Measurements from ENCODE around the gene KCP. TPM values are rescaled to one million over a fixed set of nuclear protein-coding genes. Genes with fewer than 3 reads are reported as not detected.

KCP gene
- total and polyA plus RNA-seq, 4 experiments from 2014 or later = 0.39 to 0.55 TPM; not detected in 2

- H3K9me3 ChIP-seq (ENCODE audit: control insufficient read depth in 1 of 2, low read length in 2 of 2) = no peaks in the 10 kb centered on the region
- DNase-seq = no peak
- Mint-ChIP-seq H3K9me3 (no peaks in the 10 kb centered on the region), H3K27ac (no peak overlapping the region), H3K4me3 (no peak overlapping the region), H3K4me1 (peaks cover 0 to 2% (median 0%) of the 10 kb centered on the region in 4 donors), H3K27me3 (peaks cover 10 to 11% of the 10 kb centered on the region in 2 donors), H3K36me3 (no peaks in the 10 kb centered on the region)
- no peak overlapping the region for H3K4me3 ChIP-seq (ENCODE audit: low read length in 2 of 2)
- no peaks in the 10 kb centered on the region for H3K4me1 ChIP-seq (ENCODE audit: insufficient read depth, low read length)
- ChIA-PET CTCF (ENCODE audit: partially characterized antibody) (no interaction called here), POLR2A (ENCODE audit: partially characterized antibody) (no interaction called here)
- H3K27ac ChIP-seq (ENCODE audit: low read depth, low read length) = no peak overlapping the region
- intact Hi-C loops (cut with micrococcal nuclease) = no loop called here
- no peaks in the 10 kb centered on the region for H3K27me3 ChIP-seq (ENCODE audit: insufficient read depth, low read length)
- no peaks in the 10 kb centered on the region for H3K36me3 ChIP-seq (ENCODE audit: insufficient read depth, low read length)
Observed at GRCh38 chr7:128889121-128889520, 21.4 kb downstream of the KCP start.

GRCh38 chr7:128888756-128889095, 21.8 kb downstream of the KCP start:
- Mint-ChIP-seq H3K4me1 (peaks cover 0 to 2% (median 0%) of the 10 kb centered on the region in 4 donors), H3K4me3 (no peak overlapping the region), H3K36me3 (no peaks in the 10 kb centered on the region), H3K27me3 (peaks cover 10 to 11% of the 10 kb centered on the region in 2 donors), H3K9me3 (no peaks in the 10 kb centered on the region), H3K27ac (no peak overlapping the region)
- DNase-seq = no peak
- Histone ChIP-seq H3K27me3 (ENCODE audit: insufficient read depth, low read length) (no peaks in the 10 kb centered on the region), H3K27ac (ENCODE audit: low read depth, low read length) (no peak overlapping the region), H3K9me3 (ENCODE audit: control insufficient read depth in 1 of 2, low read length in 2 of 2) (no peaks in the 10 kb centered on the region), H3K36me3 (ENCODE audit: insufficient read depth, low read length) (no peaks in the 10 kb centered on the region), H3K4me3 (ENCODE audit: low read length in 2 of 2) (no peak overlapping the region), H3K4me1 (ENCODE audit: insufficient read depth, low read length) (no peaks in the 10 kb centered on the region)
- intact Hi-C loops (cut with micrococcal nuclease) = no loop called here
- CTCF ChIA-PET (ENCODE audit: partially characterized antibody) = no interaction called here
- POLR2A ChIA-PET (ENCODE audit: partially characterized antibody) = no interaction called here

DNA sequence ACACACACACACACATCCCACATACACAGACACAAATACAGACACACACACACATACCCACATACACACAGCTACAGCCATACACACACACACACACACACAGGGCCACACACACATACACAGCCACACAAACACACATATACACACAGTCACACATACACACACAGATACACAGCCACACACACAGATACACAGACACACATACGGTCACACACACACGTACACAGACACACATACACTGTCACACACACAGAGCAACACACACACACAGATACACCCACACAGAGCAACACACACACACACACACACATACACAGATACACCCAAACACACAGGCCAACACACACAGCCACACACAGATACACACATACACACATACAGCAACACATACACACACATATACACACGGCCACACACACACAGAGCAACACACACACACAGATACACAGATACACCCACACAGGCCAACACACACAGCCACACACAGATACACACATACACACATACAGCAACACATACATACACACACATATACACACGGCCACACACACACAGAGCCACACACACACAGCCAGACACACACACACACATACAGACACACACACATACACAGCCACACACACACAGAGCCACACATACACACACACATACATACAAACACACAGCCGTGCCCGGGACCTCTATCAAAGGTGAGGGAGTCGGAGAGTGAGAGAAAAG, 22.3 kb downstream of the KCP start:
- Histone ChIP-seq H3K27ac (ENCODE audit: low read depth, low read length) (no peak overlapping the region), H3K9me3 (ENCODE audit: control insufficient read depth in 1 of 2, low read length in 2 of 2) (no peaks in the 10 kb centered on the region), H3K27me3 (ENCODE audit: insufficient read depth, low read length) (no peaks in the 10 kb centered on the region), H3K4me3 (ENCODE audit: low read length in 2 of 2) (no peak overlapping the region), H3K36me3 (ENCODE audit: insufficient read depth, low read length) (no peaks in the 10 kb centered on the region), H3K4me1 (ENCODE audit: insufficient read depth, low read length) (no peaks in the 10 kb centered on the region)
- intact Hi-C loops (cut with micrococcal nuclease) = no loop called here
- ChIA-PET POLR2A (ENCODE audit: partially characterized antibody) (no interaction called here), CTCF (ENCODE audit: partially characterized antibody) (no interaction called here)
- peaks cover 0 to 4% (median 2%) of the 10 kb centered on the region in 4 donors for H3K4me1 Mint-ChIP-seq
- H3K4me3 Mint-ChIP-seq = no peak overlapping the region
- H3K27me3 Mint-ChIP-seq = peaks cover 10 to 13% of the 10 kb centered on the region in 2 donors
- no peak overlapping the region for H3K27ac Mint-ChIP-seq
- H3K36me3 Mint-ChIP-seq = no peaks in the 10 kb centered on the region
- DNase-seq = no peak
- no peaks in the 10 kb centered on the region for H3K9me3 Mint-ChIP-seq

- intact Hi-C loops (cut with micrococcal nuclease) = no loop called here
- H3K9me3 Mint-ChIP-seq = no peaks in the 10 kb centered on the region
- H3K27me3 Mint-ChIP-seq = peaks cover 10 to 13% of the 10 kb centered on the region in 2 donors
- no peaks in the 10 kb centered on the region for H3K36me3 Mint-ChIP-seq
- Histone ChIP-seq H3K36me3 (ENCODE audit: insufficient read depth, low read length) (no peaks in the 10 kb centered on the region), H3K9me3 (ENCODE audit: control insufficient read depth in 1 of 2, low read length in 2 of 2) (no peaks in the 10 kb centered on the region), H3K4me1 (ENCODE audit: insufficient read depth, low read length) (no peaks in the 10 kb centered on the region), H3K27ac (ENCODE audit: low read depth, low read length) (no peak overlapping the region), H3K4me3 (ENCODE audit: low read length in 2 of 2) (no peak overlapping the region), H3K27me3 (ENCODE audit: insufficient read depth, low read length) (no peaks in the 10 kb centered on the region)
- no peak for DNase-seq
- H3K27ac Mint-ChIP-seq = no peak overlapping the region
- ChIA-PET CTCF (ENCODE audit: partially characterized antibody) (no interaction called here), POLR2A (ENCODE audit: partially characterized antibody) (no interaction called here)
- H3K4me1 Mint-ChIP-seq = peaks cover 0 to 4% (median 2%) of the 10 kb centered on the region in 4 donors
- no peak overlapping the region for H3K4me3 Mint-ChIP-seq
Observed at GRCh38 chr7:128887169-128888038, 23.1 kb downstream of the KCP start.

DNA sequence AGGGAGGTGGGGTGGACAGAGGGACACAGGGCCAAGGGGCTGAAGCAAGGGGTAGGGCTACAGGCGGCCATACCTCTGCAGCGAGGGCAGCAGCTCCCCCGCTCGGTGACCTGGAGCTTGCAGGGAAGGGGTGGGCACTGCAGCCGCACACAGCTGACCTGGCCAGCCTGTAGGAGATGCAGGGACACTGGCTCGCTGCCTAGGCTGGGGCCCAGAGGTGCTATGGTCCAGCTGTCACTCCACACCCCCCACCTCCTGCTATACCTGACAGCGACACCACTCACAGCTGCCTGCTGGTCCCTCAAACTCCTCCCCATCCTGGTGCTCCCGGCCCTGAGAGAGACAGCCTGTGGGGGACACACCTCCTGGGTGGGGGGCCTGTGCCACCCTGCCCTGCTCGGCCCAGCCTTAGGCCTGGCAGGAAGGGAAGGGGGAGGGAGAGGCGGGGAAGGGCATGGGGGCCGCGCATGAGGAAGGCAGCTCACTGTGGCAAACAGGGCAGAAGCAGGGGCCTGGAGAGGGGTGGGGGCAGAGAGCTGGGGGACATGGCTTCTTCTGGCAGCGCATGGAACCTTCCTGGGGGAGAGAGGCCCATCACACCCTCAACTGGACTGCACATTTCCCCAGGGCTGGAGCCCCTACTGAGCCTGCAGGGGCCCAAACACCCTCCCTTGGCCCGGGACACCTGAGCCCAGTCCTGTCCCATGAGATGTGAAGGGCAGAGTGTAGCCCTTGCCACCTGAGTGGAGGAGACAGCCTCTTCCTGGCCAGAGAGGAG, 23.9 kb downstream of the KCP start:
- Mint-ChIP-seq H3K9me3 (no peaks in the 10 kb centered on the region), H3K27me3 (peaks cover 6 to 10% of the 10 kb centered on the region in 2 donors), H3K4me1 (peaks cover 0 to 4% (median 2%) of the 10 kb centered on the region in 4 donors), H3K36me3 (no peaks in the 10 kb centered on the region), H3K4me3 (no peak overlapping the region), H3K27ac (no peak overlapping the region)
- DNase-seq = no peak
- Histone ChIP-seq H3K9me3 (ENCODE audit: control insufficient read depth in 1 of 2, low read length in 2 of 2) (no peaks in the 10 kb centered on the region), H3K27ac (ENCODE audit: low read depth, low read length) (no peak overlapping the region), H3K27me3 (ENCODE audit: insufficient read depth, low read length) (no peaks in the 10 kb centered on the region), H3K4me1 (ENCODE audit: insufficient read depth, low read length) (no peaks in the 10 kb centered on the region), H3K4me3 (ENCODE audit: low read length in 2 of 2) (no peak overlapping the region), H3K36me3 (ENCODE audit: insufficient read depth, low read length) (no peaks in the 10 kb centered on the region)
- POLR2A ChIA-PET (ENCODE audit: partially characterized antibody) = no interaction called here
- CTCF ChIA-PET (ENCODE audit: partially characterized antibody) = interaction anchor here (0.8 to 6.6 kb wide), 5 partner anchors 17 to 418 kb away, joined by 3 to 61 read pairs (median 5); partner anchors contain the start of gene ATP6V1F
- intact Hi-C loops (cut with micrococcal nuclease) = no loop called here

GRCh38 chr7:128885370-128886187, 24.9 kb downstream of the KCP start:
- Histone ChIP-seq H3K4me3 (ENCODE audit: low read length in 2 of 2) (no peak overlapping the region), H3K27me3 (ENCODE audit: insufficient read depth, low read length) (no peaks in the 10 kb centered on the region), H3K4me1 (ENCODE audit: insufficient read depth, low read length) (no peaks in the 10 kb centered on the region), H3K36me3 (ENCODE audit: insufficient read depth, low read length) (no peaks in the 10 kb centered on the region), H3K27ac (ENCODE audit: low read depth, low read length) (no peak overlapping the region), H3K9me3 (ENCODE audit: control insufficient read depth in 1 of 2, low read length in 2 of 2) (no peaks in the 10 kb centered on the region)
- POLR2A ChIA-PET (ENCODE audit: partially characterized antibody) = no interaction called here
- no peak for DNase-seq
- H3K4me1 Mint-ChIP-seq = peaks cover 0 to 4% (median 2%) of the 10 kb centered on the region in 4 donors
- H3K36me3 Mint-ChIP-seq = no peaks in the 10 kb centered on the region
- H3K9me3 Mint-ChIP-seq = no peaks in the 10 kb centered on the region
- H3K27me3 Mint-ChIP-seq = peaks cover 6 to 10% of the 10 kb centered on the region in 2 donors
- H3K27ac Mint-ChIP-seq = no peak overlapping the region
- intact Hi-C loops (cut with micrococcal nuclease) = no loop called here
- no peak overlapping the region for H3K4me3 Mint-ChIP-seq
- CTCF ChIA-PET (ENCODE audit: partially characterized antibody) = interaction anchor here (0.8 to 7.1 kb wide), 6 partner anchors 18 to 417 kb away, joined by 3 to 68 read pairs (median 5); partner anchors contain the start of gene ATP6V1F
